GM21576 (cell line): ENCODE measurements around the gene SLC24A3.

ENCODE experiments used
- ATAC-seq: cut with Tn5 transposase; IDR thresholded peaks from one replicate; pipeline ENCODE4 v1.9.1; 2021; ENCODE audit warnings: mild to moderate bottlenecking, moderate library complexity; ENCODE audit not compliant: unreplicated experiment

The SLC24A3 gene

GRCh38 chr20:19336631-19337030, 124.2 kb downstream of the SLC24A3 start:
- ATAC-seq = no peak

- no peak for ATAC-seq
Observed at GRCh38 chr20:19338380-19338779, 125.9 kb downstream of the SLC24A3 start.

GRCh38 chr20:19338960-19339359, 126.5 kb downstream of the SLC24A3 start:
- ATAC-seq = no peak

GRCh38 chr20:19341348-19342053, 129.1 kb downstream of the SLC24A3 start:
- no peak for ATAC-seq

- no peak for ATAC-seq
Observed at GRCh38 chr20:19344341-19344740, 131.9 kb downstream of the SLC24A3 start.

GRCh38 chr20:19347943-19348456, 135.6 kb downstream of the SLC24A3 start:
- no peak for ATAC-seq

GRCh38 chr20:19348582-19348981, 136.1 kb downstream of the SLC24A3 start:
- no peak for ATAC-seq

GRCh38 chr20:19349879-19350278, 137.4 kb downstream of the SLC24A3 start:
- ATAC-seq = no peak

GRCh38 chr20:19351542-19351941, 139.1 kb downstream of the SLC24A3 start:
- no peak for ATAC-seq

- no peak for ATAC-seq
Observed at GRCh38 chr20:19354950-19355349, 142.5 kb downstream of the SLC24A3 start.

- ATAC-seq = no peak
Observed at GRCh38 chr20:19361790-19362189, 149.3 kb downstream of the SLC24A3 start.

- no peak for ATAC-seq
Observed at GRCh38 chr20:19363476-19363875, 151.0 kb downstream of the SLC24A3 start.

- no peak for ATAC-seq
Observed at GRCh38 chr20:19367591-19367990, 155.1 kb downstream of the SLC24A3 start.

GRCh38 chr20:19368351-19368750, 155.9 kb downstream of the SLC24A3 start:
- no peak for ATAC-seq

- no peak for ATAC-seq
Observed at GRCh38 chr20:19370076-19371075, 157.9 kb downstream of the SLC24A3 start.

GRCh38 chr20:19371112-19371511, 158.7 kb downstream of the SLC24A3 start:
- ATAC-seq = no peak

- no peak for ATAC-seq
Observed at GRCh38 chr20:19374216-19374615, 161.8 kb downstream of the SLC24A3 start.

- no peak for ATAC-seq
Observed at GRCh38 chr20:19375395-19375794, 163.0 kb downstream of the SLC24A3 start.

GRCh38 chr20:19375801-19376200, 163.4 kb downstream of the SLC24A3 start:
- no peak for ATAC-seq

- ATAC-seq = no peak
Observed at GRCh38 chr20:19376451-19377229, 164.2 kb downstream of the SLC24A3 start.

- no peak for ATAC-seq
Observed at GRCh38 chr20:19378058-19378457, 165.6 kb downstream of the SLC24A3 start.
